ENCODE results near the gene MALRD1.
"Not testable (repeated sequence)": the region's sequence is repeated elsewhere in the genome, so short reads cannot be mapped to it uniquely, and the experiment has no call there.

The MALRD1 gene

GRCh38 chr10:19730167-19730906, 681.7 kb downstream of the MALRD1 start:
- FAIRE-seq, result no peak

DNA sequence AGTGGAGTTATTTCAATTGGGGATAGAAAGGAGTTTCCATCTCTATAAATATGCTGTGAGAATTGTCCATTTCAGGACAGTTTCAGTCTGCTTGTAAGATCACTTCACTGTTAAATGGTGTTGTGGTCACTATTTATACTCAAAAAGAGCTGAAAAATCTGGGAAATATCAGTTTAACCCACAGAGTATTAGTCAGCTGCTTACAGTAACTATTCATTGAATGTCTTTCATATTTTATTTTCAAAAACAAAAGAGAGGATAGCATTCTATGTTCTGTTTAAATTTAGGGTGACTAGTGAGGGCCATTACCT, 682.3 kb downstream of the MALRD1 start:
- FAIRE-seq, result no peak

DNA sequence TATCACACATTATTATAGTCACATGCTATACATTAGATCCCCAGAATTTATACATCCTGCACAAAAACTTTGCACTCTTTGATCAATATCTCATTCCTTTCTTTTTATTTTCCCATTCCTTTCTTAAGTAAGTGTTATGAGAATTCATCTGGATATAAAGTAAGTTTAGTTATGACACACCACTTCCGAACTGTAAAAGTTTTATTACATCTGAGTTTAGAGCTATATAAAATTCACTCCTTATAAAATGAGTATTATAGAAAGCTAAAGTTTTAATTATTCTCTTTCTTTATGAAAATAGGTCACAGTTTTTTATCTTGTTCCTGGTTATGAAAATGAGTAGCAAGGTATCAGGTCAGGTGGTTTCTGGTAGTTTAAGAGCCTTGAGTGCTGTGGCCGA, 683.0 kb downstream of the MALRD1 start:
- no peak for FAIRE-seq

DNA sequence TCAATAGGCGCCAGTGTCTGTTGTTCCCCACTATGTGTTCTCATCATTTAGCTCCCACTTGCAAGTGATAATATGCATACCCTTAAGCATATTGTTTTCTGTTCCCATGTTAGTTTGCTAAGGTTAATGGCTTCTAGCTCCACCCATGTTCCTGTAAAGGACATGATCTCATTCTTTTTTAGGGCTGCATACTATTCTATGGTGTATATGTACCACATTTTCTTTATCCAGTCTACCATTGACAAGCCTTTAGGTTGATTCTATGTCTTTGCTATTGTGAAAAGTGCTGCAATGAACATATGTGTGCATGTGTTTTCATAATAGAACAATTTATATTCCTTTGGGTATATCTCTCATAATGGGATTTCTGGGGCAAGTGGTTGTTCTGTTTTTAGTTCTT, 689.8 kb downstream of the MALRD1 start:
- FAIRE-seq, result no peak

DNA sequence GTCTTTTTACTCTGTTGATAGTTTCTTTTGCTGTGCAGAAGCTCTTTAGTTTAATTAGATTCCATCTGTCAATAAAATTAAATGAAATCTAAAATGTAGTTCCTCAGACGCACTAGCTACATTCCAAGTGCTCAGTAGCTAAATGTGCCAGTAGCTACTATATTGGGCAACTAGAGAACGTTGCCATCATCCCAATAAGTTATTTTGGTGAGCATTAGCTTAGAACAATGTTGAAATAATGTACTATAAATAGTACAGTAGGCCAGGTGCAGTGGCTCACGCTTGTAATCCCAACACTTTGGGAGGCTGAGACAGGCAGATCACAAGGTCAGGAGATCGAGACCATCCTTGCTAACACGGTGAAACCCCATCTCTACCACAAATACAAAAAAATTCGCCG, 690.6 kb downstream of the MALRD1 start:
- FAIRE-seq, result not testable (repeated sequence)

DNA sequence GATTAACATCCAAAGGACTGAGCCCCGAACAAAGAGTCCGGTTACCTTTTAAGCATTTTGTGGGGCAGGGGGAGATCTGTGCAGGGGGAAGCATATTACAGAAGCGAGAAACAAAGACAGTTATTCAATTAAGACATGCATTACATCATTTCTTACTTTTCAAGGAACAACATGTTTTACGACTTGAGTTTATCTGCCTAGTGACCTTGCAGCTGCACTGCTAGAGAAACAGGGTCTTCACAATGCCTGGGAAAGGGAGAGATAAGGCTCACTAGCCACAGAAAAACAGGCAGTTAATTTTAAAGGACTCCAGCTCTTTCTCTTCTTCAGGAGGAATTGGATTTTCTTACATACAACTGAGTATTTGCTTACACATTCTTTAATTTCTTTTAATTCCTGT, 693.5 kb downstream of the MALRD1 start:
- not testable (repeated sequence) for FAIRE-seq

GRCh38 chr10:19745672-19746071, 697.1 kb downstream of the MALRD1 start:
- no peak for FAIRE-seq

- FAIRE-seq, result no peak
Observed at GRCh38 chr10:19749185-19749729, 700.7 kb downstream of the MALRD1 start.

GRCh38 chr10:19750972-19751371, 702.4 kb downstream of the MALRD1 start:
- no peak for FAIRE-seq

DNA sequence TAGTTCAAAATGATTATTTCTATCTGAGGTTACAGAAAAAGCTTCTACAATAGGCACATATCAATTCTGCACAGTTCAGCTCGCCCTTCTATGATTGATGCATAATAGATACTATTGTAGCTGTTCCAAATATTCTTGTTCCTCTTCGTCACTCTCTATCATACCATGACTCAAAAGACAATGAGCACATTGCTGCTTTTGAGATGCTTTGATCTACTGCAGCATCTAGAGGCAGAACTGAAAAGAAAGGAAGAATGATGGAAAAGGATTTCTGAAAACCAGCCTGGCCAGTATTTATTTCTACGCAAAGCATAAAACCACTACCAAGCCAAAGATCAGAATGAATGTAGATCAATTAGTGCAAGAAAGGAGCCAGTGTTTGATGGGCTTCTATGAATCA, 708.3 kb downstream of the MALRD1 start:
- FAIRE-seq, result no peak

DNA sequence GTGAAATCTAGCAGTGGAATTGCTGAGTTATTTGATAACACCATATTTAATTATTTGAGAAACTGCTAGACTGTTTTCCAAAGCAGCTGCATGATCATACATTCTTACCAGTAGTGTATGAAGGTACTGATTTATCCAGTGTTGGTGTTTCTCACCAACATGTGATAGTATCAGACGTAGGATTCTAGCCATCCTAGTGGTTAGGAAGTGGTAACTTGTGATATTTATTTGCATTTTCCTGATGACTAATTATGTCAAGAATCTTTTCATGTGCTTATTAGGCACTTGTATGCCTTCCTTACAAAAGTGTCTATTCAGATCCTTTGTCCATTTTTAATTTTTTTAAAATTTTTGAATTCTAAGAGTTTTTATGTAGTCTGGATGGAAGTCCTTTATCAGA, 713.4 kb downstream of the MALRD1 start:
- FAIRE-seq, result no peak

- no peak for FAIRE-seq
Observed at GRCh38 chr10:19764111-19764510, 715.5 kb downstream of the MALRD1 start.

GRCh38 chr10:19767876-19768275, 719.3 kb downstream of the MALRD1 start:
- no peak for FAIRE-seq

DNA sequence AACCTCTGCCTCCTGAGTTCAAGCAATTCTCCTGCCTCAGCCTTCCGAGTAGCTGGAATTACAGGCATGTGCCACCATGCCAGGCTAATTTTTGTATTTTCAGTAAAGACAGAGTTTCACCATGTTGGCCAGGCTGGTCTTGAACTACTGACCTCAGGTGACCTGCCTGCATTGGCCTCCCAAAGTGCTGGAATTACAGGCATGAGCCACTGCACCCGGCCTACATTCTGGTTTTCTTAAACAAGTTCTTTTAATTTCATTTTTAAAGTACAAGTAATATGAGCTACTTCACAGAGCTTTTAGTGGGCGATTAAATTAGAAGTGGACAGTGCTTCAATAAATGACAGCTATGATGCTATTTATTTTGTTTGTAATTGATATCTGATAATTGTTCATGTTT, 721.2 kb downstream of the MALRD1 start:
- not testable (repeated sequence) for FAIRE-seq

GRCh38 chr10:19772972-19773371, 724.4 kb downstream of the MALRD1 start:
- FAIRE-seq, result no peak

GRCh38 chr10:19775296-19775695, 726.7 kb downstream of the MALRD1 start:
- FAIRE-seq, result no peak

- no peak for FAIRE-seq
Observed at GRCh38 chr10:19777806-19778205, 729.2 kb downstream of the MALRD1 start.

DNA sequence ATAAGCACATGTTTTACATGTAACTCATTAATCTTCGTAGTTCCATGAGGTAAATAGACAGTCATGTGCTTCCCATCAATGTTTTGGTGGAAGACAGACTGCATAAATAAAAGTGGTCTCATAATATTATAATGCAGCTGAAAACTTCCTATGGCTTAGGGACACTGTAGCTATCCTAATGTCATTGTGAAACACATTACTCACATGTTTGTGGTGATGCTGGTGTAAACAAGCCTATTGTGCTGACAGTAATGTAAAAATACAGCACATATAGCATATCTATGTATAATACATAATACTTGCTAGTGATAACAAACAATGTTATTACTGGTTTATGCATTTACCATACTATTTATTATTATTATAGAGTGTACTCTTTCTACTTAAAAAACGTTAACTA, 730.4 kb downstream of the MALRD1 start:
- no peak for FAIRE-seq

GRCh38 chr10:19782430-19783089, 734.0 kb downstream of the MALRD1 start:
- FAIRE-seq, result no peak

GRCh38 chr10:19783721-19784120, 735.1 kb downstream of the MALRD1 start:
- FAIRE-seq, result no peak
